MCF 10A (cell line): ENCODE results near the gene KRT6B. TPM values are rescaled to one million over a fixed set of nuclear protein-coding genes. Genes with fewer than 3 reads are reported as not detected.

Experiments
- BruUV-seq: library from RNA; stranded (reverse); fragments of 400-500 nt; replicated peaks from 2 replicates; lab custom pipeline; 2021; lab: Mats Ljungman, UMichigan
- CTCF ChIA-PET: fragments of 300-600 bp; sonication (Branson Sonifier 250); formaldehyde crosslinking; extraction: SDS; loops from one replicate; lab custom pipeline; 2021; ENCODE audit warnings: antibody characterized with exemption, inconsistent platforms; lab: Yijun Ruan, JAX
- POLR2A ChIA-PET: fragments of 300-600, 350-650 bp; sonication (Branson Sonifier 250); formaldehyde crosslinking; extraction: SDS; loops from one replicate; lab custom pipeline; 2020; ENCODE audit warnings: antibody characterized with exemption, inconsistent platforms; lab: Yijun Ruan, JAX
- DNase-seq: peaks from one replicate; pipeline ENCODE4 v3.0.0-alpha.2; 2018; ENCODE audit not compliant: unreplicated experiment
- H3K27ac Mint-ChIP-seq: one replicate; pipeline ENCODE4 v1.8.0; 2022; ENCODE audit warnings: mild to moderate bottlenecking, low read depth, mixed read lengths; ENCODE audit not compliant: unreplicated experiment
- H3K27me3 Mint-ChIP-seq: one replicate; pipeline ENCODE4 v1.8.0; 2022; ENCODE audit warnings: mixed read lengths; ENCODE audit not compliant: insufficient read depth, unreplicated experiment
- H3K36me3 Mint-ChIP-seq: one replicate; pipeline ENCODE4 v1.8.0; 2022; ENCODE audit warnings: mild to moderate bottlenecking, moderate library complexity, mixed read lengths; ENCODE audit not compliant: insufficient read depth, unreplicated experiment
- H3K4me1 Mint-ChIP-seq: one replicate; pipeline ENCODE4 v1.8.0; 2022; ENCODE audit warnings: mixed read lengths; ENCODE audit not compliant: insufficient read depth, unreplicated experiment
- H3K4me3 Mint-ChIP-seq: one replicate; pipeline ENCODE4 v1.8.0; 2022; ENCODE audit warnings: mild to moderate bottlenecking, moderate library complexity, mixed read lengths; ENCODE audit not compliant: unreplicated experiment
- H3K9me3 Mint-ChIP-seq: one replicate; pipeline ENCODE4 v1.8.0; 2022; ENCODE audit warnings: mixed read lengths; ENCODE audit not compliant: unreplicated experiment
- intact Hi-C: fragments of 100-400 bp; cut with micrococcal nuclease; formaldehyde crosslinking; loops from 2 replicates; pipeline ENCODE4 v1.14.1; 2022
- total RNA-seq: library from RNA; stranded (reverse); gene quantifications from 2 replicates; pipeline ENCODE4 v1.2.3, GENCODE V29; 2022
- TF ChIP-seq, protein P1 (sequence below): fragments of 200-600 bp; IDR thresholded peaks from one replicate; pipeline ENCODE4 v1.8.0; 2022; ENCODE audit warnings: antibody characterized with exemption, mild to moderate bottlenecking; ENCODE audit not compliant: unreplicated experiment

KRT6B gene
- total RNA-seq, 1 experiment from 2014 or later, result 3.3 TPM

- H3K9me3 Mint-ChIP-seq, result no peaks in the 10 kb centered on the region
- BruUV-seq, result no TSS peak
- H3K4me1 Mint-ChIP-seq, result peaks cover 25% of the 10 kb centered on the region
- ChIA-PET CTCF (no interaction called here), POLR2A (no interaction called here)
- H3K4me3 Mint-ChIP-seq, result no peak within 1 kb of the TSS
- intact Hi-C loops, result no loop called here
- peaks cover 31% of the 10 kb centered on the region for H3K27me3 Mint-ChIP-seq
- TF ChIP-seq, protein P1, sequence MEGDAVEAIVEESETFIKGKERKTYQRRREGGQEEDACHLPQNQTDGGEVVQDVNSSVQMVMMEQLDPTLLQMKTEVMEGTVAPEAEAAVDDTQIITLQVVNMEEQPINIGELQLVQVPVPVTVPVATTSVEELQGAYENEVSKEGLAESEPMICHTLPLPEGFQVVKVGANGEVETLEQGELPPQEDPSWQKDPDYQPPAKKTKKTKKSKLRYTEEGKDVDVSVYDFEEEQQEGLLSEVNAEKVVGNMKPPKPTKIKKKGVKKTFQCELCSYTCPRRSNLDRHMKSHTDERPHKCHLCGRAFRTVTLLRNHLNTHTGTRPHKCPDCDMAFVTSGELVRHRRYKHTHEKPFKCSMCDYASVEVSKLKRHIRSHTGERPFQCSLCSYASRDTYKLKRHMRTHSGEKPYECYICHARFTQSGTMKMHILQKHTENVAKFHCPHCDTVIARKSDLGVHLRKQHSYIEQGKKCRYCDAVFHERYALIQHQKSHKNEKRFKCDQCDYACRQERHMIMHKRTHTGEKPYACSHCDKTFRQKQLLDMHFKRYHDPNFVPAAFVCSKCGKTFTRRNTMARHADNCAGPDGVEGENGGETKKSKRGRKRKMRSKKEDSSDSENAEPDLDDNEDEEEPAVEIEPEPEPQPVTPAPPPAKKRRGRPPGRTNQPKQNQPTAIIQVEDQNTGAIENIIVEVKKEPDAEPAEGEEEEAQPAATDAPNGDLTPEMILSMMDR, result no peak
- no peaks in the 10 kb centered on the region for H3K36me3 Mint-ChIP-seq
- peak; percentile 47 for DNase-seq
- H3K27ac Mint-ChIP-seq, result no peak within 1 kb of the TSS
Measured at GRCh38 chr12:52434081-52434733, 17.7 kb downstream of the KRT6B start, which contains the start of gene KRT75. TSS of gene KRT75 (minus strand) at chr12:52434371. CDS start at chr12:52434304, 67 bp downstream.

DNA sequence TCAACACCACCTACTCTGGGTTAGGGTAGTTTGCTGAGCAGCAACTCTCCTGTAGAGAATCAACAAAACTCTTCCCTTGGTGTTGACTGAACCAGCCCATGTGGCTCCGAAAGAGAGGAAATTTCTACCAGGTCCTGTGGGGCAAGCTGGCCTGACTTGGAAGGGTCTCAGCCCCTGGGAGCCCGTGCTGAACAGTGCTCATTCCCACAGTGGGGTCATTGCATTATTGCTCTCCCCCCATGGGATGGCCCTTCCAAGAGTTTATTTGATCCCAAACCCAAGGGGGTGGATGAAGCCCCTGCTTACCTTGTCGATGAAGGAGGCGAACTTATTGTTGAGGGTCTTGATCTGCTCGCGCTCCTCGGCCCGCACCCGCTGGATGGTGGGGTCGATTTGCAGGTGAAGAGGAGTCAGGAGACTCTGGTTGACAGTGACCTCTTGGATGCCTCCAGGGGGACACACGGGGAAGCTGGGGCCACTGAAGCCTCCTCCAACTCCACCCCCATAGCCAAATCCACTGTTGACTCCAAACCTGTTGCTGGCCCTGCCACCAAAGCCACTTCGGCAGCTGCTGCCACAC lies 18.4 kb downstream of the KRT6B start:
- H3K9me3 Mint-ChIP-seq, result no peaks in the 10 kb centered on the region
- intact Hi-C loops, result no loop called here
- POLR2A ChIA-PET, result no interaction called here
- no TSS peak for BruUV-seq
- H3K27me3 Mint-ChIP-seq, result peaks cover 37% of the 10 kb centered on the region
- H3K4me1 Mint-ChIP-seq, result peaks cover 22% of the 10 kb centered on the region
- CTCF ChIA-PET, result interaction anchor here (0.5 kb wide), 1 partner anchor 41 kb away, joined by 3 read pairs; no protein-coding TSS in a partner anchor
- DNase-seq, result no peak
- no peak overlapping the region for H3K27ac Mint-ChIP-seq
- no peaks in the 10 kb centered on the region for H3K36me3 Mint-ChIP-seq
- no peak overlapping the region for H3K4me3 Mint-ChIP-seq
- TF ChIP-seq, protein P1, result no peak

DNA sequence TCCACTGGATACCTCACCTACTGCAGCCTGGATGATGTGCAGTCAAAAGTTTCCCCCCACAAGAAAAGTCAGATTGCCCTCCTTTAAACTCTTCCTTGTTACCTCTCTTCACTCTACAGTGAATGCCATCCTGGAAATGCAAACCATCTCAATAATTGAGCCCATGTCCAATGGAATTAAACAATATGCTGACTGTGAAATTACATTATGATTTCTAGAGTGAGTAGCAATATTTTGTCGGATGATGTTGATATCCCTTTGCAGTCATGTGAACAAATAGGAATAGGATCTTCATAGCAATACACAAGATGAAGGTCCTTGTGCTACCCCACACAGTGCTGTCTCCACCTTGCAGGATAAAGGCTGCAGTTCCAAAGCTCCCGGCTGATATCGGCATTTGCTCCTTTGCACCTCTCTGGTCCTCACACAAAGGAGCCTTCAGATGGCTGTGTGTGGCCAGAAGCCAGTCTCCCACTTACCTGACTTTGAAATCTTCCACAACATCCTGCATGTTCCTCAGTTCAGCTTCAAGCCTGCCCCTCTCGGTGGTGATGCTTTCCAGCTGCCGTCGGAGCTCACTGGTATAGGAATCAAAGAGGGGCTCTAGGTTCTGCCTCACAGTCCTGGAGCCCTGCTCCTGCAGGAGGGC lies 19.3 kb downstream of the KRT6B start:
- POLR2A ChIA-PET, result interaction anchor here (1.3 kb wide), 1 partner anchor 53 kb away, joined by 5 read pairs; no protein-coding TSS in a partner anchor
- no TSS peak for BruUV-seq
- H3K9me3 Mint-ChIP-seq, result no peaks in the 10 kb centered on the region
- intact Hi-C loops, result no loop called here
- DNase-seq, result no peak
- peaks cover 42% of the 10 kb centered on the region for H3K27me3 Mint-ChIP-seq
- TF ChIP-seq, protein P1, result no peak
- no peak overlapping the region for H3K27ac Mint-ChIP-seq
- no peaks in the 10 kb centered on the region for H3K36me3 Mint-ChIP-seq
- H3K4me3 Mint-ChIP-seq, result no peak overlapping the region
- H3K4me1 Mint-ChIP-seq, result peaks cover 19% of the 10 kb centered on the region
- CTCF ChIA-PET, result no interaction called here

GRCh38 chr12:52428121-52428520 lies 23.8 kb downstream of the KRT6B start:
- peaks cover 42% of the 10 kb centered on the region for H3K27me3 Mint-ChIP-seq
- CTCF ChIA-PET, result interaction anchor here (0.5 to 2.0 kb wide), 3 partner anchors 48 to 183 kb away, joined by 3 to 13 read pairs (median 3); no protein-coding TSS in a partner anchor
- no peaks in the 10 kb centered on the region for H3K36me3 Mint-ChIP-seq
- POLR2A ChIA-PET, result interaction anchor here (1.3 to 1.8 kb wide), 2 partner anchors 11 to 84 kb away, joined by 3 to 4 read pairs; no protein-coding TSS in a partner anchor
- H3K4me3 Mint-ChIP-seq, result no peak overlapping the region
- no peaks in the 10 kb centered on the region for H3K9me3 Mint-ChIP-seq
- BruUV-seq, result no TSS peak
- H3K27ac Mint-ChIP-seq, result no peak overlapping the region
- TF ChIP-seq, protein P1, result no peak
- no peak for DNase-seq
- no peaks in the 10 kb centered on the region for H3K4me1 Mint-ChIP-seq
- intact Hi-C loops, result no loop called here
